ENCODE data around the gene IL10RA. TPM values are rescaled to one million over a fixed set of nuclear protein-coding genes. Genes with fewer than 3 reads are reported as not detected.
"Not testable (repeated sequence)": the region's sequence is repeated elsewhere in the genome, so short reads cannot be mapped to it uniquely, and the experiment has no call there.

Gene IL10RA
- total RNA-seq, 1 donor from 2014 or later, result not detected

- Histone ChIP-seq H3K27me3 (ENCODE audit: control insufficient read depth, insufficient read depth, low read length) (no peaks in the 10 kb centered on the region), H3K4me3 (ENCODE audit: low read depth, low read length) (no peak overlapping the region), H3K36me3 (ENCODE audit: control insufficient read depth, insufficient read depth, low read length) (no peaks in the 10 kb centered on the region)
- FAIRE-seq, result no peak
- TF ChIP-seq CTCF (IDR thresholded peaks at IDR 0.05; ENCODE audit: insufficient read depth, low read length, severe bottlenecking), result no peak
- DNase-seq (ENCODE audit: low read depth), result no peak
These were observed 41.6 kb upstream of the IL10RA start for GRCh38 chr11:117944554-117944953.

GRCh38 chr11:117945047-117945810 is 41.0 kb upstream of the IL10RA start:
- FAIRE-seq, result no peak

GRCh38 chr11:117946156-117946841 is 39.9 kb upstream of the IL10RA start:
- DNase-seq (ENCODE audit: low read depth) (no peak), FAIRE-seq (no peak)
- no peak for TF ChIP-seq CTCF (IDR thresholded peaks at IDR 0.05; ENCODE audit: insufficient read depth, low read length, severe bottlenecking)
- H3K4me3 ChIP-seq (ENCODE audit: low read depth, low read length), result no peak overlapping the region
- H3K36me3 ChIP-seq (ENCODE audit: control insufficient read depth, insufficient read depth, low read length), result no peaks in the 10 kb centered on the region
- H3K27me3 ChIP-seq (ENCODE audit: control insufficient read depth, insufficient read depth, low read length), result peaks cover 2% of the 10 kb centered on the region

More at GRCh38 chr11:117945047-117945810, 41.0 kb upstream of the IL10RA start:
- no peaks in the 10 kb centered on the region for H3K36me3 ChIP-seq (ENCODE audit: control insufficient read depth, insufficient read depth, low read length)
- TF ChIP-seq CTCF (IDR thresholded peaks at IDR 0.05; ENCODE audit: insufficient read depth, low read length, severe bottlenecking), result peak; percentile 9
- H3K4me3 ChIP-seq (ENCODE audit: low read depth, low read length), result no peak overlapping the region
- H3K27me3 ChIP-seq (ENCODE audit: control insufficient read depth, insufficient read depth, low read length), result peaks cover 1% of the 10 kb centered on the region
- no peak for DNase-seq (ENCODE audit: low read depth)

GRCh38 chr11:117946842-117947526 is 39.2 kb upstream of the IL10RA start:
- FAIRE-seq (peak; percentile 68), DNase-seq (ENCODE audit: low read depth) (peak; percentile 96)
- TF ChIP-seq CTCF (IDR thresholded peaks at IDR 0.05; ENCODE audit: insufficient read depth, low read length, severe bottlenecking), result peak; percentile 94
- Histone ChIP-seq H3K36me3 (ENCODE audit: control insufficient read depth, insufficient read depth, low read length) (no peaks in the 10 kb centered on the region), H3K27me3 (ENCODE audit: control insufficient read depth, insufficient read depth, low read length) (peaks cover 2% of the 10 kb centered on the region), H3K4me3 (ENCODE audit: low read depth, low read length) (no peak overlapping the region)

GRCh38 chr11:117947751-117948150 is 38.4 kb upstream of the IL10RA start:
- DNase-seq (ENCODE audit: low read depth); H3K27me3 ChIP-seq (ENCODE audit: control insufficient read depth, insufficient read depth, low read length); FAIRE-seq: not testable (repeated sequence)

GRCh38 chr11:117948466-117948865 is 37.7 kb upstream of the IL10RA start:
- not testable (repeated sequence) for DNase-seq (ENCODE audit: low read depth); H3K4me3 ChIP-seq (ENCODE audit: low read depth, low read length)

More at GRCh38 chr11:117947751-117948150, 38.4 kb upstream of the IL10RA start:
- H3K4me3 ChIP-seq (ENCODE audit: low read depth, low read length); H3K36me3 ChIP-seq (ENCODE audit: control insufficient read depth, insufficient read depth, low read length): not testable (repeated sequence)

More at GRCh38 chr11:117948466-117948865, 37.7 kb upstream of the IL10RA start:
- not testable (repeated sequence) for H3K27me3 ChIP-seq (ENCODE audit: control insufficient read depth, insufficient read depth, low read length); FAIRE-seq; H3K36me3 ChIP-seq (ENCODE audit: control insufficient read depth, insufficient read depth, low read length)

All from bronchial epithelial cell (primary cell).